NCI-H187 (cell line): Measurements from ENCODE around the gene ZNF423.

ENCODE experiments used
- DNase-seq, 2 experiments: peaks; one replicate each; lab custom pipeline; 2025; lab: John Stamatoyannopoulos, UW

Gene ZNF423

DNA sequence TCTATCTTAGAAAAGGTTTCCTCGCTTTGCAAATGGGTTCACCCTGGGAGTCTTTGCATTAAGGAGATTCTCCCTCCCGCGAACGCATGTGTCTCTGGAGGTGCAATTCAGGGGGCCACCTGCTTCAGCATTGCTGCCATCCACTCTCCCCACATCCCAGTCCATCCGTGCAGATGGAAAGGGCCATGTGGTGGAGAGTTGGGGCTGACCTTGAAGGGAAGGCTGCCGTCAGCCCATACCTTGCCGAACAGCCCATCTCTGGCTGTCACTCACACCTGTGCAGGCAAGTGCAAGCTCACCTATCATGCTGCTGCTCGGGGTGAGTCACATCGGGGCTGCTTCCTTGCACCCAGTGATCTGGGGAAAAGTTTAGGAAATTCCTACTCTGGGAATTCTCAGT, 106.1 kb downstream of the ZNF423 start:
- no peak for DNase-seq

GRCh38 chr16:49748322-49748721, 107.6 kb downstream of the ZNF423 start:
- DNase-seq: no peak

- DNase-seq: no peak
These were observed 108.3 kb downstream of the ZNF423 start for GRCh38 chr16:49747654-49748053.

GRCh38 chr16:49746545-49746944, 109.4 kb downstream of the ZNF423 start:
- no peak for DNase-seq

- DNase-seq: no peak
These were observed 110.6 kb downstream of the ZNF423 start for GRCh38 chr16:49745311-49745747.

DNA sequence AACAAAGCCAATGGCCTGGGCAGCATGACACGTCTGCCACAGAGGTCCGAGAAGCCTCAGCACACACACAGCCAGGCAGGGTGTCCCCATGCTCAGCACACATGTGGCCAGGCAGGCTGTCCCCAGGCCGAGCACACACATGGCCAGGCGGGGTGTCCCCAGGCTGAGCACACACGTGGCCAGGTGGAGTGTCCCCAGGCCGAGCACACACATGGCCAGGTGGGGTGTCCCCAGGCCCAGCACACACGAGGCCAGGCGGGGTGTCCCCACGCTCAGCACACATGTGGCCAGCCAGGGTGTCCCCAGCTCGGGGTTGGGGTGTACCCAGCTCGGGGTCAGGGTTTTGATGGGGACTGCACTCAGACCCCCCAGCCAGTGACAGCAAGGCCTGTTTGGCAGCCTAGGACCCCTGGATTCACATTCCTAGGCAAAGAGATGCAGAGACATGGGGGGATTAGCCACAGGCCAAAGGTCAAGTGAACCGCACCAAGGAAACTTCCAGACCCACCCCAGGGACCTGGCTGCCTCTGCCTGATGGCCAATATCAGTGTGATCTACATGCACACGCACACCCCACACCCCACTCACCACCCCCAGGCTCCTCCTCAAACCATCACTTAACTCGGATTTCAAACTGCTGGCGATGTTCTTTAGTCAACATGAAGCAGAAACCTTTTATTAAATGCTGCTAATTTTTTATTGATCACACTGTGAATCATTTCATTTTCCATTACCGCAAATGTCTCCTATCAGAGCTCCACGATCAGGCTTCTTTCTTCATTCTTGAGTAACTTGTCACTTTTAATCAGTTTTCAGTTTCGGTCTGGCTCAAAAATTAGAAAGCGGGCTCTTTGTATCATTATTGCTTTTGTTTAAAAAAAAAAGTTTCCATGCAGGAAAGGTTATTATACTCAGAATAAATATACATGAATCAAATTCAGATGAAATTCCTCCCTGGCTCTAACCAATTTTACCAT, 111.4 kb downstream of the ZNF423 start:
- no peak for DNase-seq

DNA sequence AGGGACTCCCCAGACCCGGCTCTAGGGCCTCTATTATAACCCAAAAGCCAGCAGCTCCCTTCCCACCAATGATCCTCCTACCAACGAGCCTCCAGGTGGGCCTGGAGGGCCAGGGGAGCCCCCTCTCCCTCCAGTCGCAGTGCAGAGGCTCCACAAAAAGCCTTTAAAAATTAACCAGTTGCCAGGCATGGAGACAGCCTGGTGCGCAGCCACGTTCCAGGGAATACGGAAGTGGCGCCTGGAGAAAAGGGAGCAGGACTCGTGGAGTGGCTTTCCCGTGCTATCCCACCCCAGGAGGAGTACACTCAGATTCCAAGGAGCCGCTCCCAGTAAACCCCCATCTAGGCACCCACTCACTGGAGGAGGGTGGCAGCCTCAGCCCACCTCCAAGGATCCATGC, 112.3 kb downstream of the ZNF423 start:
- no peak for DNase-seq

DNA sequence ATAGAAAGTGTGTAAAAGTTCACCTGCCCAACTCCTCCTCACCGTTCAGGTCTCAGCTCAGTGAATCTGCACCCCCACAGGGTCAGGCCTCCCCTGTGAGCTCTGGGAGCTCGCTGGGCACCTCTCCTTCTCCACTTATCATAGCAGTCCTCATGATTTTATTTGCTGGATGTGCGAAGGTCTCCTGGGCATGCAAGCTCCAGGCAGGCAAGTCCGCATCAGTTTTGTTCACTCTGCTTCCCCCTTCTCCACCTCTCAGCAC, 112.8 kb downstream of the ZNF423 start:
- DNase-seq: no peak

GRCh38 chr16:49742428-49743202, 113.3 kb downstream of the ZNF423 start:
- no peak for DNase-seq

DNA sequence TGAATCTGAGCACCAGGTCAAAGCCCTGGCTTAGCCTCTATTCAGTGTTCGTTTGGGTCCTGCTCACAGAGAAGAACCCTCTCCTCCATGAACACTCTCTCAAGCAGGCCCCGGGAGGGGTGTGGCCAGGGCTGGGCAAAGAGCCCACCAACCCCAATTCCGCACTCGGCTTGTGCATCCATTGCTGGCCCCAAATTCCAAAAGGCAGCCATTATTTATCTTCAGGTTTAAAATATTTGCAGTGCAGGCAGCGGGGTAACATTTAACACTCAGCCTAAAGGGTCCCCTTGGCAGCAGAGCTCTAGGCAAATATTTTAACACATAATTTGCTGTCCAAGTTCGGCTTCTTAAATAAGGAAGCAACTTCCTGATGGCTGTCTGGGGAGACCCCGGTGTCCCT, 115.7 kb downstream of the ZNF423 start:
- DNase-seq: no peak

DNA sequence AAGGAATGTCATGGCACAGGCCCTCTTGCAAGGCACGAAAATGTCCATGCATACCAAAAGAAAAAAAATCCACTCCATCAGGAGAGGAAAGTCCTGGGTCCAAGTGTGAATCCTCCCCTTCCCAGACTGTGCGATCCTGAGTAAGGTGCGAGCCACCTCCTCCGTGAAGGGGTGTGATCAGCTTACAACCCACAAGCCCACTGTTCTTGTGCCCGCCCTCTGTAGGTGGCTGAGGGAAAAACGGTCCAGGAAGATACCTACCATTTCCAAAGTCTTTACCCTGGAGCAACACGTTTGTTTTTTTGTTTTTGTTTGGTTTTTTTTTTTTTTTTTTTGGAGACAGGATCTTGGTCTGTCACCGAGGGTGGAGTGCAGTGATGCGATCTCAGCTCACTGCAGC, 116.5 kb downstream of the ZNF423 start:
- no peak for DNase-seq

- DNase-seq: no peak
These were observed 117.1 kb downstream of the ZNF423 start for GRCh38 chr16:49738832-49739231.

GRCh38 chr16:49738001-49738400, 117.9 kb downstream of the ZNF423 start:
- DNase-seq: no peak

- DNase-seq: no peak
These were observed 118.4 kb downstream of the ZNF423 start for GRCh38 chr16:49737541-49737940.

DNA sequence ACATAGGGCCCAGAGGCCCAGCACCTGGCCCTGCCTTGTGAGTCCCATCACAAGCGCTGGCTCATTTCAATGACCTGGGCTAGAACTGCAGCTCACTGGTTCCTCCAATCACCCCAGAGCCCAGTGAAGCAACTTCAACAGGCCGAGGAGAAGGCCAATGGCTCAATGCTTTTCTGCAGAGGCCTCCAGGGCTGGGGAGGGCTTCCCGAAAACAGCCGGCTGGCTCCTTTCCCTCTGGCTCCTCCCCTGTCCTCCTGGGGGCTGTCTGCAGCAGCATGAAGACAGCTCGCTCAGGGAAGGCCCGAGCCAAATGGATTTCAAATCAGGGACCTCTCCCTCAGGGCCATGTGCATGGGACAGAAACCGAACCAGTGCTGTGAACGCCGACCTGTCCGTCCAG, 121.6 kb downstream of the ZNF423 start:
- no peak for DNase-seq

- DNase-seq: no peak
These were observed 122.5 kb downstream of the ZNF423 start for GRCh38 chr16:49733313-49734009.

- no peak for DNase-seq
These were observed 124.0 kb downstream of the ZNF423 start for GRCh38 chr16:49731911-49732310.

GRCh38 chr16:49730772-49731171, 125.1 kb downstream of the ZNF423 start:
- no peak for DNase-seq

GRCh38 chr16:49727611-49728010, 128.3 kb downstream of the ZNF423 start:
- DNase-seq: no peak

DNA sequence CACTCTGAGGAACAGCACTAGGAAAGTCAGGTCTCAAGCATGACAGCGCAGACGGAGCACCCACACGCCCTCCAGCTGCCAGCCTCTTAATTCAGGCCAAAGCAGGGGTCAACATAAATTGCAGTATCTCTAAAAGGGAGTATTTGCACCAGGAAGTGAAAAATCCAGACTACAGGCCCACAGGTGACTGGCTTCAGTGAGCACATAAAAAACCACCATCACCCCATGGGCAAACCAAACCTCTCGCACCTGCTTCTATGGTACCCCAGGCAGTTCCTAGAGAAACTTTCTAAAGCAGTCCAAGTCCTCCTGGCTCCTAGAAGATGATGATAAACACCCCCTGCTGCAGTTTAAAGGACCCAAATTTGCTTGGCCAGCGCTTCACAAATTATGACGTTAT, 129.8 kb downstream of the ZNF423 start:
- DNase-seq: no peak

GRCh38 chr16:49725651-49726050, 130.3 kb downstream of the ZNF423 start:
- no peak for DNase-seq

DNA sequence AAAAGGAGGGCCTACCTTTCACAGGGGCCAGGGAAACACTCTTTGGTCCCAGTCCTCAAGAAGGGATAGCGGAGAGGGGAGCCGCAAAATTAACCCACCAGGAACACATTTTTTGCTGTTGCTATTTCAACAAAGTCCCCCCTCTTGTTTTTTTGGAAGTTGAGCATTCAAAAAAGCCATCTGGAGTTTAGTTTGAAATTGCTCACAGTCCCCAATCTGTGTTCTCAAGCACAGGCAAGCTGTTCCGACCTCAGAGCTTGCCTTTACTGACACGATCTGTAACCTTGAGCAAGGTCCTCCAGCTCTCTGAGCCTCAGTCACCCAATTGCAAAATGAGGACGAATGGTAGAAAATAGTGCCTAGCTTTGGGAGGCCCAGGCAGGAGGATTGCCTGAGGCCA, 131.1 kb downstream of the ZNF423 start:
- no peak for DNase-seq

DNA sequence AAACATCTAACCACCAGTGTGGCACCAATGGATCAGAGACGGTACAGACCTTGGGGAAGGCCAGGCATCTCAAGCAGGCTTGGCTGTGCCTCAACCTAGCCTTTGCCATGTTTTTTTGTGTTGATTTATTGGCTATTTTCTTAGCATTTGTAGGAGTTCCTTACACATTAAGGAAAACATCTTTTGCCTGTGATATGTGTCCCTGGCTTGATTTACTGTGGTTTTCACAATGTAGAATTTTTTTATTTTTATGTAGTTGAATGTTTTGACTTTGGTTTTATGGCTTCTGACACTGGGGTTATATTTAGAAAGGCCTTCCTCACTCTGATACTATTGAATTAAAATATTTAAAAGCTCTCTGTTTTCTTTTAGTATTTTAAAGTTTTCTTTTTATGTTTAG, 132.6 kb downstream of the ZNF423 start:
- DNase-seq: no peak
